Upper lobe of left lung (tissue), 4 donors: Measurements from ENCODE around the gene KLRB1.

Source experiments
- CTCF ChIP-seq, 6 experiments: fragments of 450-650 bp in 4 of 6; fragments of 200-600 bp in 2 of 6; sonication (generic) in 2 of 6; IDR thresholded peaks; one replicate each; pipeline ENCODE4 v1.5.1; 2016 to 2019; ENCODE audit warnings: antibody characterized with exemption in 6 of 6
- POLR2A ChIP-seq, 4 donors: fragments of 450-650 bp; IDR thresholded peaks; one replicate each; pipeline ENCODE4 v1.5.1; 2016 to 2017; ENCODE audit warnings: antibody characterized with exemption in 4 of 4, mild to moderate bottlenecking in 2 of 4

GRCh38 chr12:9636851-9637206, 29.1 kb upstream of the KLRB1 start:
- TF ChIP-seq POLR2A (IDR thresholded peaks at IDR 0.05) (no peak), CTCF (IDR thresholded peaks at IDR 0.05) (no peak)
